Activated T-cell treated with anti-CD3 and anti-CD28 coated beads, Interleukin-2, amount 50 U/mL, for 48 hours (primary cell): ENCODE results near the gene MDFI.

Source experiments
- DNase-seq, 2 experiments: peaks; one replicate each; pipeline ENCODE4 v3.0.0-alpha.2; 2020

MDFI gene

GRCh38 chr6:41638002-41638934 is at the start of gene MDFI:
Gene MDFI, plus strand, starts transcription at chr6:41638468. Its CDS starts 282 bp downstream, at chr6:41638750.
- no peak for DNase-seq

GRCh38 chr6:41589223-41589622 is 49.0 kb upstream of the MDFI start:
- no peak for DNase-seq

- DNase-seq = no peak
Observed at GRCh38 chr6:41589636-41590622, 48.3 kb upstream of the MDFI start.

- no peak for DNase-seq
Observed at GRCh38 chr6:41591122-41591521, 47.1 kb upstream of the MDFI start.

- DNase-seq = peak; percentile 87 to 89
Observed at GRCh38 chr6:41591859-41592502, 46.3 kb upstream of the MDFI start.

- DNase-seq = no peak
Observed at GRCh38 chr6:41593406-41593805, 44.9 kb upstream of the MDFI start.

GRCh38 chr6:41593839-41594238 is 44.4 kb upstream of the MDFI start:
- DNase-seq = no peak

GRCh38 chr6:41594326-41594725 is 43.9 kb upstream of the MDFI start:
- no peak for DNase-seq

- no peak for DNase-seq
Observed at GRCh38 chr6:41594766-41595165, 43.5 kb upstream of the MDFI start.

GRCh38 chr6:41595166-41595565 is 43.1 kb upstream of the MDFI start:
- DNase-seq = no peak

- DNase-seq = no peak
Observed at GRCh38 chr6:41596096-41596685, 42.1 kb upstream of the MDFI start.

GRCh38 chr6:41596807-41597206 is 41.5 kb upstream of the MDFI start:
- no peak for DNase-seq

GRCh38 chr6:41597246-41598000 is 40.8 kb upstream of the MDFI start:
- no peak for DNase-seq

- no peak for DNase-seq
Observed at GRCh38 chr6:41598670-41599014, 39.6 kb upstream of the MDFI start.

GRCh38 chr6:41599015-41599851 is 39.0 kb upstream of the MDFI start:
- DNase-seq = no peak

- DNase-seq = no peak
Observed at GRCh38 chr6:41599852-41600445, 38.3 kb upstream of the MDFI start.

- no peak for DNase-seq
Observed at GRCh38 chr6:41600499-41601247, 37.6 kb upstream of the MDFI start.

GRCh38 chr6:41601248-41601549 is 37.1 kb upstream of the MDFI start:
- no peak for DNase-seq

GRCh38 chr6:41602422-41602743 is 35.9 kb upstream of the MDFI start:
- no peak for DNase-seq
